ENCODE measurements around the gene ATF6. TPM values are rescaled to one million over a fixed set of nuclear protein-coding genes. Genes with fewer than 3 reads are reported as not detected.
A peak's percentile ranks its signal among the peaks of the same experiment; 100 is the strongest.

The ATF6 gene
- total RNA-seq, 2 experiments from 2014 or later, result 23.5 to 24.6 TPM

DNA sequence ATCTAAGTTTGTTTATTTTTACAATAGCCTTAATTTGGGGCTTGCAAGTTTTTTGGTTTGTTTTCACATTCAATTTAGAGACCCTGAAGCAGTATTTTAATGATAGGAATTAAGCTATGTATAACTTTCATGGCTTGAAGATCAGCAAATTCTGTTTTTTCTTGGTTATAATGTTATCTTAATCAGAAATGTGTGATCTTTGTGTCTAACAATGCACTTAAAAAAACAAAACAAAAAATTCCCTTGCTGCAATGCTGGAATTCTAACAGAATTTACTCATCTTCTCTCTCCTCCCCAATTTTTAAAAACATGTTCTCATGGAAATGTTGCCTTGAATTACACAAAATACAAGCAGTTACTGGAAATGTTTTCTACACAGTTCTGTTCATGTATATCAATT lies 144.5 kb downstream of the ATF6 start:
- intact Hi-C loops (cut with micrococcal nuclease), result loop anchor here (10.0 kb wide), 1 partner anchor 654 kb away; the partner anchor contains the start of gene UAP1
- Mint-ChIP-seq H3K4me3 (no peak overlapping the region), H3K36me3 (ENCODE audit: low read depth) (peaks cover 8% of the 10 kb centered on the region), H3K27me3 (ENCODE audit: low read depth) (no peaks in the 10 kb centered on the region), H3K4me1 (ENCODE audit: low read depth) (peaks cover 42% of the 10 kb centered on the region), H3K27ac (peak overlapping the region; percentile 46), H3K9me3 (no peaks in the 10 kb centered on the region)
- DNase-seq, result no peak
- CTCF ChIA-PET, result no interaction called here

DNA sequence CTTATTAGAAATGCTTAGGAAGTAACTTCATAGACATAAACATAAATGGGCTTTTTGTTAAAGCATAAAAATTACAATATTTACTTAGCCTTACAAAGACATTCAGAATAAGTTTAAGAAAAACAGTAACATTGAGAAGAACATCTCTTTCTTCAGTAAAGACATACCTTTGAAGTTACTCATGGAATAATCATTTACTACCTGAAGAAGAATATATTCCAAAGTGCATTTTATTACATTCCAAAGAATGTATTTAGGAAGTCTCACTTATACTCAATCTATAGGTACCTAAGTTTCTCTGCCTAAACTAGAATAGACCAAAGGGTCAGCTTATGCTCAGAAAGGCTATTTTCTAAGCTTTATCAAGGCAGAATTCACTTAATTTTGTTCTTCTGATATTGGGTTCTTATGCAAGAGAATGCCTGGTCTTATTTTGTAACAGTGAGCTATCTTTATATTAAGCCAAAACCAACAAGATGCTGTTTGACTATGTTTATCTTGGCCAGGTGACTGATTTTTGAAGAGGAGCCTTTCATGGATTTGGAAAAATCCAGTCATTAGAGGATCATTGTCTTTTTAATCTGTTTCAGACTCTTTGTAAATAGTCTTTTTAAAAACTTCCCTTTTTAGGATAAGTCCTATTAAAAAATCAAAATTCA lies 147.5 kb downstream of the ATF6 start:
- intact Hi-C loops (cut with micrococcal nuclease), result loop anchor here (2.0 to 10.0 kb wide), 2 partner anchors 121 to 651 kb away; partner anchors contain the start of gene UAP1
- peaks cover 32% of the 10 kb centered on the region for H3K4me1 Mint-ChIP-seq (ENCODE audit: low read depth)
- no peaks in the 10 kb centered on the region for H3K27me3 Mint-ChIP-seq (ENCODE audit: low read depth)
- H3K36me3 Mint-ChIP-seq (ENCODE audit: low read depth), result peaks cover 8% of the 10 kb centered on the region
- H3K4me3 Mint-ChIP-seq, result no peak overlapping the region
- no peaks in the 10 kb centered on the region for H3K9me3 Mint-ChIP-seq
- CTCF ChIA-PET, result interaction anchor here (1.9 to 3.3 kb wide), 2 partner anchors 9 to 21 kb away, joined by 6 to 10 read pairs; no protein-coding TSS in a partner anchor
- DNase-seq, result no peak
- H3K27ac Mint-ChIP-seq, result no peak overlapping the region

DNA sequence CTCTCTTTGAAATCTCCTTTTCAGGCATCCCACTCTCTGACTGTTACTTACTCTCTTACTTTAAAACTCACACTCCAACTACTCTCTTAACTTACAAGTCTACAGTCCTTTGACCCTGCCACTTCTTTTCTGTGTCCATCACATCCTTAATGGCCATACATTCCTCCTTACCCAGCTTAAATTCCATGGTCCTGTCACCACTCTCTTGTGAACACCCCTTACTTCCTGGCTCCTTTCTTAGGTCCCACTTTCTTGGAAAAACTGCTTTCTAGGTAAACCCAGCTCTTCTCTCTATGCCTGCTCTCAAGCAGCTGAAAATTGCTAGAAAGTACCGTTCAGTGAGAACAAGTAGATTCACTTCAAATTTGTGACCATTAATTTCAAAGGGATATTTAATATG lies 148.5 kb downstream of the ATF6 start:
- no peak overlapping the region for H3K27ac Mint-ChIP-seq
- intact Hi-C loops (cut with micrococcal nuclease), result loop anchor here (2.0 to 10.0 kb wide), 2 partner anchors 122 to 650 kb away; partner anchors contain the start of gene UAP1
- CTCF ChIA-PET, result interaction anchor here (0.8 to 3.3 kb wide), 12 partner anchors 8 to 123 kb away, joined by 3 to 10 read pairs (median 4); no protein-coding TSS in a partner anchor
- H3K9me3 Mint-ChIP-seq, result no peaks in the 10 kb centered on the region
- DNase-seq, result no peak
- H3K4me1 Mint-ChIP-seq (ENCODE audit: low read depth), result peaks cover 37% of the 10 kb centered on the region
- H3K4me3 Mint-ChIP-seq, result no peak overlapping the region
- H3K27me3 Mint-ChIP-seq (ENCODE audit: low read depth), result no peaks in the 10 kb centered on the region
- peaks cover 10% of the 10 kb centered on the region for H3K36me3 Mint-ChIP-seq (ENCODE audit: low read depth)

DNA sequence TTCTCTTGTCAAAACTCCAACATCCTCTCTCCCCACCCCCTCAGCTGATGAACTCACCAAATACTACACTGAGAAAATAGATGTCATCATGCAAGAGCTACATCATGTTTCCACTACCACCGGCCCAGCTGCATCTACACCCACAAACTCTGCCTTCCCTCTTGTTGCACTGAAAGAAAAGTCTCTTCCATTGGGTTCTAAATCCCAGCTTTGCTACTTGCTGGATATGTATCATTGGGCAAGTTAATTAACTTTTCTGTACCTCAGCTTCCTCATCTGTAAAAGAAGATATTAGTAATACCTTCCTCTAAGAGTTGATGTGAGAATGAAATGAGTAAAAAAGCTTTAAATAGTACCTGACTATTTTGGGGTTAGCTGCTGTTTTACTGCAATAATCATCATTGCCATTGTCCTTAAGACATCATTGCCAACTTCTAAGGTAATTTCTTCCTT lies 149.0 kb downstream of the ATF6 start:
- H3K36me3 Mint-ChIP-seq (ENCODE audit: low read depth), result peaks cover 10% of the 10 kb centered on the region
- CTCF ChIA-PET, result interaction anchor here (0.6 to 3.3 kb wide), 13 partner anchors 8 to 122 kb away, joined by 3 to 10 read pairs (median 4); no protein-coding TSS in a partner anchor
- intact Hi-C loops (cut with micrococcal nuclease), result loop anchor here (1.0 to 10.0 kb wide), 7 partner anchors 18 to 650 kb away; partner anchors contain the start of genes ATF6, UAP1 and UHMK1

DNA sequence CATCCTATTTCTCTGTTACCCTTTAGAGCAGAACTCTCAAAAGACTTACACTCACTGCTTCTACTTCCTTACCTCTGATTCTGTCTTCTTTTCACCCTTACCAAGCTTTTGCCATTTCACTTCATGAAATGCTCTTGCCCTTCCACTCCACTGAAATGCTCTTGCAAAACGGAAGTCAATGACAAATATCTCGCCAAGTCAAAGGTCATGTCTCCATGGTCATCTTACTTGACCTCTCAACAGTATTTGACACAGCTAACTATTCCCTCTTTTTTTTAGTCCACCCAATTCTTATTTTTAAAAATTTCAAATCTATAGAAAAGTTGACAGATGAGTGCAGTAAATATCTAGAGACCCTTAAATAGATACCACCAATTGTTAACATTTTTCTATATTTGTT lies 149.9 kb downstream of the ATF6 start:
- DNase-seq, result no peak
- intact Hi-C loops (cut with micrococcal nuclease), result loop anchor here (1.0 to 10.0 kb wide), 7 partner anchors 17 to 649 kb away; partner anchors contain the start of genes ATF6, UAP1 and UHMK1
- Mint-ChIP-seq H3K9me3 (no peaks in the 10 kb centered on the region), H3K36me3 (ENCODE audit: low read depth) (peaks cover 12% of the 10 kb centered on the region), H3K27ac (no peak overlapping the region), H3K4me1 (ENCODE audit: low read depth) (peaks cover 30% of the 10 kb centered on the region), H3K27me3 (ENCODE audit: low read depth) (no peaks in the 10 kb centered on the region), H3K4me3 (no peak overlapping the region)
- CTCF ChIA-PET, result interaction anchor here (1.3 to 3.3 kb wide), 3 partner anchors 18 to 123 kb away, joined by 5 to 10 read pairs (median 6); no protein-coding TSS in a partner anchor

More for the DNA sequence above, 149.0 kb downstream of the ATF6 start:
- Mint-ChIP-seq H3K4me1 (ENCODE audit: low read depth) (peaks cover 35% of the 10 kb centered on the region), H3K4me3 (no peak overlapping the region), H3K27ac (no peak overlapping the region), H3K9me3 (no peaks in the 10 kb centered on the region), H3K27me3 (ENCODE audit: low read depth) (no peaks in the 10 kb centered on the region)
- DNase-seq, result peak; percentile 83

GRCh38 chr1:161919229-161919628 lies 153.1 kb downstream of the ATF6 start:
- no peak for DNase-seq
- peaks cover 31% of the 10 kb centered on the region for H3K4me1 Mint-ChIP-seq (ENCODE audit: low read depth)
- no peak overlapping the region for H3K4me3 Mint-ChIP-seq
- no peaks in the 10 kb centered on the region for H3K9me3 Mint-ChIP-seq
- H3K27me3 Mint-ChIP-seq (ENCODE audit: low read depth), result no peaks in the 10 kb centered on the region
- intact Hi-C loops (cut with micrococcal nuclease), result loop anchor here (5.0 to 10.0 kb wide), 2 partner anchors 578 to 646 kb away; partner anchors contain the start of genes UAP1 and UHMK1
- H3K36me3 Mint-ChIP-seq (ENCODE audit: low read depth), result peaks cover 20% of the 10 kb centered on the region
- H3K27ac Mint-ChIP-seq, result peak overlapping the region; percentile 74
- CTCF ChIA-PET, result interaction anchor here (0.7 to 1.3 kb wide), 4 partner anchors 10 to 105 kb away, joined by 3 to 6 read pairs (median 4); partner anchors contain the start of gene OLFML2B

DNA sequence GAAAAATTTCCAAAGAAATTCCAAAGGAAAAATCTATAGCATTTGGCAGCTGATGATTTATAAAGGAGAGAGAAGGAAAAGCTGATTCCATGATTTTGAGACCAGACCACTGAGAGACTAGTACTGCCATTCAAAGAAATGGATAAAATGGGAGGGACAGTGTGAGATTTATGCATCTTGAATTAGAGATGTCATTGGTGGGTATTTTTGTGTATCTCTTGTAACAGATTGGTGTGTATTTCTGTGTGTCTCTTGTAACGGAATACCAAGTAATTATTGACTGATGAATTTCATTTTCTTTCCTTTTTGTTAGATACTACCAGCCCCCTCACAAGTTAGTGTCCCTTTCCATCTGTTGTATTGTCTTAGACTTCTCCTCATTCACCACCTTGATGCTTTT lies 155.4 kb downstream of the ATF6 start:
- no peak for DNase-seq
- CTCF ChIA-PET, result no interaction called here

DNA sequence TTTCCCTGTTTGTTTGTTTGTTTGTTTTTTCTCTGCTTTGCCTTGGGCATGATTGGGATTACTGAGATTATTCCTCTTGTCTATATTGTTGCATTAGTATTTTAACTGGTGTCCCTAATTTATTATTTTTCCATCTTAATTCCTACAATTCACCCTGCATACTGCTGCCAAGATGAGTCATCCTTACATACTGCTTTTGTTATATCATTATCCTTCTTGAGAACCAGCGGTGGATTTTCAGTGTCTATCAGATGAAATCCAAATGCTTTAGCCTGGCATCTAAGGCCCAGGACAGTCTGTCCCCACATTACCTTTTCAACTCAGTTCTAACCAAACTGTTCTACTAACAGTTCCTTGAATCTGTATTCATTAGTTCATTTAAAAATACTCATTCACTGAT lies 155.9 kb downstream of the ATF6 start:
- CTCF ChIA-PET, result no interaction called here

More for the DNA sequence above, 155.4 kb downstream of the ATF6 start:
- peaks cover 34% of the 10 kb centered on the region for H3K4me1 Mint-ChIP-seq (ENCODE audit: low read depth)
- no peaks in the 10 kb centered on the region for H3K9me3 Mint-ChIP-seq
- intact Hi-C loops (cut with micrococcal nuclease), result no loop called here
- no peak overlapping the region for H3K4me3 Mint-ChIP-seq
- H3K36me3 Mint-ChIP-seq (ENCODE audit: low read depth), result peaks cover 29% of the 10 kb centered on the region
- no peak overlapping the region for H3K27ac Mint-ChIP-seq
- no peaks in the 10 kb centered on the region for H3K27me3 Mint-ChIP-seq (ENCODE audit: low read depth)

DNA sequence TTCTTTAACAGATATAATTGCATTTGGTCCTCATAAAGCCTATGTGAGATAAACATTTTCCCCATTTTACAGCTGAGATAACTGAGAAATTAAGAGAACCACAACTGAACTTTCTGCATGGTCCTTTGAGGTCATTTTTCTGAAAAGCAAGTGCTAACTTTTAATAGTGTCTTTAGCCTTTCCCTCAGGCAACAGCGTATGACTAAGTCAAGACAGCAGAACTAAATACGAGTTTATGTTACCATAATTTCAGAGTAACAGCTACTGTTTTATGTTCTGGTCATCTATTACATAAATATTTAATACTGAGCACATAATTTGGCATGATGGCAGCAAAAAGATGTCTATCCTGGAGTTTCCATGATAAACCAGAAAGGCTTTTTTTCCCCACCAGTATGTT lies 161.9 kb downstream of the ATF6 start:
- Mint-ChIP-seq H3K4me1 (ENCODE audit: low read depth) (peaks cover 42% of the 10 kb centered on the region), H3K27me3 (ENCODE audit: low read depth) (no peaks in the 10 kb centered on the region), H3K4me3 (no peak overlapping the region), H3K9me3 (no peaks in the 10 kb centered on the region), H3K27ac (no peak overlapping the region), H3K36me3 (ENCODE audit: low read depth) (peaks cover 19% of the 10 kb centered on the region)
- CTCF ChIA-PET, result interaction anchor here (1.3 kb wide), 1 partner anchor 9 kb away, joined by 4 read pairs; no protein-coding TSS in a partner anchor
- intact Hi-C loops (cut with micrococcal nuclease), result no loop called here
- no peak for DNase-seq

More for the DNA sequence above, 155.9 kb downstream of the ATF6 start:
- no peak overlapping the region for H3K27ac Mint-ChIP-seq
- H3K9me3 Mint-ChIP-seq, result no peaks in the 10 kb centered on the region
- peaks cover 31% of the 10 kb centered on the region for H3K36me3 Mint-ChIP-seq (ENCODE audit: low read depth)
- H3K27me3 Mint-ChIP-seq (ENCODE audit: low read depth), result no peaks in the 10 kb centered on the region
- intact Hi-C loops (cut with micrococcal nuclease), result no loop called here
- H3K4me1 Mint-ChIP-seq (ENCODE audit: low read depth), result peaks cover 37% of the 10 kb centered on the region
- DNase-seq, result no peak
- no peak overlapping the region for H3K4me3 Mint-ChIP-seq

DNA sequence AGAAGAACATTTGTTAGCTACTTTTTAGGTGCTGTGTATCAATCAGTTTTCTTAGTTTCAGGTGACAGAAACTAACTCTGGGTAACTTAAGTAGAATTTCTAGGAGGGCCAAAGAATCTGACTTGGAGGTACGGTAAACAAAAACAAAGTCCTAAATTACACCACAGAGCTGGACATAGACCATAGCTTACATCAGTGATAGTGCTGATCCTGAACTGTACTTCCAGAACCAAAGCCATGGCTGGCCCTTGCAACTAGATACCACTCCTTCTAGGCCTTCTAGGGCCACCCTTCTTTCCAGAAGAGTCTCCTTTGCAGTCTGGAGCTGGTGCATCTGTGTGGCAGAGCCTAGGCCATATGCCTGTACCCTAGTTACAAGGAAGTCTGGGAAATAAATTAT lies 163.0 kb downstream of the ATF6 start:
- intact Hi-C loops (cut with micrococcal nuclease), result no loop called here
- no peak for DNase-seq
- Mint-ChIP-seq H3K4me1 (ENCODE audit: low read depth) (peaks cover 47% of the 10 kb centered on the region), H3K4me3 (no peak overlapping the region), H3K27ac (no peak overlapping the region), H3K36me3 (ENCODE audit: low read depth) (peaks cover 18% of the 10 kb centered on the region), H3K9me3 (no peaks in the 10 kb centered on the region), H3K27me3 (ENCODE audit: low read depth) (no peaks in the 10 kb centered on the region)
- CTCF ChIA-PET, result interaction anchor here (1.2 to 1.7 kb wide), 5 partner anchors 10 to 33 kb away, joined by 3 to 7 read pairs (median 4); no protein-coding TSS in a partner anchor

DNA sequence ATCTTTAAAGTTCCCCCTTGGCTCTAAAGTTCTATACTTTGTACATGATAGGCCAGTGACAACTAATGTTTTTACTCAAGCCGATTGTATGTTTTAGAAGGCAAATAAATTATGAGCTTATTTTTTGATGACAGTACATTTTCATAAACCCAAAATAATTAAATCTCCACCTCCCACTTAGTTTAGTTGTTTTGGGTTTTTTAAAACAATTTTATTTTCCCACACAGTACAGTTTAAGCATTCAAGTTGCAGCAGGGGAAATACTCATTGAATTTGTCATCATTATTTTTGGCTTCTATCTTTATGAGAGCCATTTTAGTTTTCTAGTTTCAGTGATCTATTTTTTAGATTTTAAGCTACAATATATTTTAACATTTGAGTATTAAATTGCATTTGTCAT lies 163.9 kb downstream of the ATF6 start:
- H3K4me1 Mint-ChIP-seq (ENCODE audit: low read depth), result peaks cover 57% of the 10 kb centered on the region
- no peak for DNase-seq
- intact Hi-C loops (cut with micrococcal nuclease), result no loop called here
- CTCF ChIA-PET, result interaction anchor here (1.3 to 1.7 kb wide), 3 partner anchors 26 to 32 kb away, joined by 3 to 7 read pairs (median 4); no protein-coding TSS in a partner anchor
- peaks cover 17% of the 10 kb centered on the region for H3K36me3 Mint-ChIP-seq (ENCODE audit: low read depth)
- H3K27ac Mint-ChIP-seq, result no peak overlapping the region
- H3K27me3 Mint-ChIP-seq (ENCODE audit: low read depth), result no peaks in the 10 kb centered on the region
- no peak overlapping the region for H3K4me3 Mint-ChIP-seq
- no peaks in the 10 kb centered on the region for H3K9me3 Mint-ChIP-seq

GRCh38 chr1:161932668-161933067 lies 166.5 kb downstream of the ATF6 start:
- intact Hi-C loops (cut with micrococcal nuclease), result loop anchor here (1.0 kb wide), 1 partner anchor 17 kb away; no protein-coding TSS in a partner anchor
- peaks cover 14% of the 10 kb centered on the region for H3K36me3 Mint-ChIP-seq (ENCODE audit: low read depth)
- peak overlapping the region; percentile 33 for H3K27ac Mint-ChIP-seq
- no peaks in the 10 kb centered on the region for H3K9me3 Mint-ChIP-seq
- CTCF ChIA-PET, result interaction anchor here (1.2 to 2.5 kb wide), 2 partner anchors 17 to 28 kb away, joined by 3 to 10 read pairs; no protein-coding TSS in a partner anchor
- H3K4me1 Mint-ChIP-seq (ENCODE audit: low read depth), result peaks cover 61% of the 10 kb centered on the region
- no peaks in the 10 kb centered on the region for H3K27me3 Mint-ChIP-seq (ENCODE audit: low read depth)
- no peak overlapping the region for H3K4me3 Mint-ChIP-seq
- DNase-seq, result no peak
